IPS-18a (cell line): Measurements from ENCODE around the gene POU2F2.
A peak's percentile ranks its signal among the peaks of the same experiment; 100 is the strongest.

ENCODE experiments used
- H3K27ac ChIP-seq: one replicate; pipeline ENCODE4 v1.5.1; 2013; ENCODE audit warnings: low read length
- H3K27me3 ChIP-seq: one replicate; pipeline ENCODE4 v1.6.1; 2013; ENCODE audit warnings: mild to moderate bottlenecking, low read length; ENCODE audit not compliant: control insufficient read depth, insufficient read depth
- H3K36me3 ChIP-seq: one replicate; pipeline ENCODE4 v1.6.1; 2013; ENCODE audit warnings: low read depth, low read length; ENCODE audit not compliant: control insufficient read depth
- H3K4me1 ChIP-seq: one replicate; pipeline ENCODE4 v1.6.1; 2013; ENCODE audit warnings: low read depth, low read length; ENCODE audit not compliant: control insufficient read depth
- H3K4me3 ChIP-seq: one replicate; pipeline ENCODE4 v1.5.1; 2013; ENCODE audit warnings: low read length
- H3K9ac ChIP-seq: one replicate; pipeline ENCODE4 v1.6.1; 2013; ENCODE audit warnings: mild to moderate bottlenecking, low read length, moderate library complexity
- H3K9me3 ChIP-seq: one replicate; pipeline ENCODE4 v1.6.1; 2013; ENCODE audit warnings: low read depth, low read length; ENCODE audit not compliant: control insufficient read depth

The POU2F2 gene

DNA sequence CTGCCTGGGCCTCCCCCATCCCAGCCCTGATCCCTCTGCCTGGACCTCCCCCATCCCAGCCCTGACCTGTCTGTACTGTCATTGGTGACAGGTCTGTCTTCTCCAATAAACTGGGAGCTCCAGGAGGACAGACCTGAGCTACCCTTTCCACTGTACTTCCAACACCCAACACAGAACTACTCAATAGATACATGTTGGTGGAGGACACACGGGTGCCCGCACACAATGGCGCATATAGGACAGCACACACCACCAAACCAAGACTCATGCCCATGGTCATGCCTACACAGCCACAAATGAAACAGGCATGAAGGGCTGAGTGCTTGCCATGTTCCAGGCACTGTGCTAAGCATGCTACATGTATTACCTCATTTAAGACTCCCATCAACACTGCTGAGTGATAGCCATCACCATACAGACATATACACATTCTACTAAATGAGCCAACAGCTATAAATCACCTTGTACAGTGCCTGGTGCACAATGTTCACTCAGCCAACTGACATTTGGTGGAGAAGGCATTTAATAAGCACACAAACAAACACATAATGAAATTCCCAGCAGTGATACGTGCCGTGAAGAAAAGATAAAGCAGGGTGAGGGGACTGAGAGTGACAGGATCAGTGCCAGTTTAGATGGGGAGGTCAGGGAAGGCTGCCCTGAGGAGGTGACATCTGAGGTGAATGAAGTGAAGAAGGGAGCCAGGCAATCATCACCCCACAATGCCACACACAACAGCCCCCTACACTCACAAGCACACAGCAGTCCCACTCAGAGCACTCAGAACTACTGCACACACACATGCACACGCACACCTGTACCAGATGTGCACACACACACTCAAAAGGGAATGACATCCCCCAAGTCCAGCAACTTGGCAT is 857 bp downstream of the POU2F2 start:
- Histone ChIP-seq H3K9me3 (no peaks in the 10 kb centered on the region), H3K9ac (no peak overlapping the region), H3K27me3 (peaks cover 28% of the 10 kb centered on the region), H3K36me3 (no peaks in the 10 kb centered on the region), H3K27ac (no peak overlapping the region), H3K4me3 (peak overlapping the region; percentile 61), H3K4me1 (peaks cover 10% of the 10 kb centered on the region)

- no peak overlapping the region for H3K4me3 ChIP-seq
- no peak overlapping the region for H3K9ac ChIP-seq
- peaks cover 28% of the 10 kb centered on the region for H3K27me3 ChIP-seq
- no peaks in the 10 kb centered on the region for H3K36me3 ChIP-seq
- H3K4me1 ChIP-seq = peaks cover 10% of the 10 kb centered on the region
- H3K9me3 ChIP-seq = no peaks in the 10 kb centered on the region
- no peak overlapping the region for H3K27ac ChIP-seq
These were observed 2.0 kb downstream of the POU2F2 start for GRCh38 chr19:42130254-42130573.

DNA sequence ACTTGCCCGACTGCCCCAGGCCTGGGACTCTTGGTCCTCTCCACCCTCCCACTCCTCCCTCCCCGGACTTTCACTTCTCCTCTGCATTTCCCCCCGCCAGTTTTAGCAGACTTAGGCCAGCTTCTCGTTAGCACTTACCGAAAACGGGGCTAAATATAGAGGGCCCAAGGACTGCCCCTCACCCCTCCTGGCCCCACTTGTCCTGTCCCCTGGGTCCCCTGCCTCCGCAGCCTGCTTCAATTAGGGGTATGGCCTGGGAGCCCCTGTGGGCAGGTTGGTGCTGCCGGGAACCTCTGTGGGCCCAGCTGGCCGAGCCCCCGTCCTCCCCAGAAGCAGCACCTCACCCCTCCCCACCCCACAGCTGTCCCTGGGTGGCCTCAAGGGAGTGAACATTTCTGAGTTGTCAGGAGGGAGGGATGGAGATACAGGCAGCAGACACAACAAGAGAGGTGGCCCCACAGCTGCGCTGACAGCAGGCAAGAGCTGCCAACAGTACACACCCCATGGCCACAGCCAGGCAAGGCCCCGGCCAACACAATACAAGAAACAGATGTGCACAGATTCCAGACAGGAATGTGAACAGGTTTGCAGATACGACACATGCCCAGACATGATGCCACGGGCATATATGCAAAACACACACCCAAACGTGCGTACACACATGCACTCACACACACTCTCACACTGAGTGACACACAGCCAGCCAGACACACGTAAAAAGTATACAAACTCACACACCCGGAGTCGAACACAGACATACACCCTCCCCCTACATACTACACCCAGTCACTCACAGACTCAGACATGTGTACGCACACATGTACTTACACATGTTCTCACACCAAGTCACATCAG is 2.6 kb downstream of the POU2F2 start:
- Histone ChIP-seq H3K9ac (no peak overlapping the region), H3K27me3 (peaks cover 28% of the 10 kb centered on the region), H3K9me3 (no peaks in the 10 kb centered on the region), H3K4me3 (no peak overlapping the region), H3K36me3 (no peaks in the 10 kb centered on the region), H3K4me1 (peaks cover 10% of the 10 kb centered on the region), H3K27ac (no peak overlapping the region)

- Histone ChIP-seq H3K4me1 (peaks cover 3% of the 10 kb centered on the region), H3K36me3 (no peaks in the 10 kb centered on the region), H3K9me3 (no peaks in the 10 kb centered on the region), H3K27ac (no peak overlapping the region), H3K27me3 (peaks cover 2% of the 10 kb centered on the region), H3K4me3 (no peak overlapping the region), H3K9ac (no peak overlapping the region)
These were observed 5.7 kb downstream of the POU2F2 start for GRCh38 chr19:42126574-42126973.

GRCh38 chr19:42125536-42125935 is 6.7 kb downstream of the POU2F2 start:
- H3K9me3 ChIP-seq = no peaks in the 10 kb centered on the region
- H3K4me1 ChIP-seq = peaks cover 3% of the 10 kb centered on the region
- no peaks in the 10 kb centered on the region for H3K36me3 ChIP-seq
- no peak overlapping the region for H3K9ac ChIP-seq
- no peak overlapping the region for H3K27ac ChIP-seq
- no peaks in the 10 kb centered on the region for H3K27me3 ChIP-seq
- no peak overlapping the region for H3K4me3 ChIP-seq

- no peaks in the 10 kb centered on the region for H3K27me3 ChIP-seq
These were observed 7.8 kb downstream of the POU2F2 start for GRCh38 chr19:42124386-42124901.

GRCh38 chr19:42123765-42124164 is 8.5 kb downstream of the POU2F2 start:
- H3K4me3 ChIP-seq = no peak overlapping the region
- no peak overlapping the region for H3K9ac ChIP-seq
- no peak overlapping the region for H3K27ac ChIP-seq
- no peaks in the 10 kb centered on the region for H3K9me3 ChIP-seq
- H3K4me1 ChIP-seq = peaks cover 3% of the 10 kb centered on the region
- no peaks in the 10 kb centered on the region for H3K27me3 ChIP-seq
- H3K36me3 ChIP-seq = no peaks in the 10 kb centered on the region

More at GRCh38 chr19:42124386-42124901, 7.8 kb downstream of the POU2F2 start:
- Histone ChIP-seq H3K27ac (no peak overlapping the region), H3K36me3 (no peaks in the 10 kb centered on the region), H3K4me3 (no peak overlapping the region), H3K9ac (no peak overlapping the region), H3K9me3 (no peaks in the 10 kb centered on the region), H3K4me1 (peaks cover 3% of the 10 kb centered on the region)

- Histone ChIP-seq H3K9ac (no peak overlapping the region), H3K4me1 (peaks cover 3% of the 10 kb centered on the region), H3K4me3 (no peak overlapping the region), H3K27ac (no peak overlapping the region), H3K36me3 (no peaks in the 10 kb centered on the region), H3K9me3 (no peaks in the 10 kb centered on the region), H3K27me3 (no peaks in the 10 kb centered on the region)
These were observed 9.3 kb downstream of the POU2F2 start for GRCh38 chr19:42122691-42123607.

GRCh38 chr19:42121656-42122069 is 10.6 kb downstream of the POU2F2 start:
- Histone ChIP-seq H3K36me3 (no peaks in the 10 kb centered on the region), H3K4me1 (peaks cover 3% of the 10 kb centered on the region), H3K27ac (no peak overlapping the region), H3K9me3 (no peaks in the 10 kb centered on the region), H3K27me3 (no peaks in the 10 kb centered on the region), H3K4me3 (no peak overlapping the region), H3K9ac (no peak overlapping the region)

DNA sequence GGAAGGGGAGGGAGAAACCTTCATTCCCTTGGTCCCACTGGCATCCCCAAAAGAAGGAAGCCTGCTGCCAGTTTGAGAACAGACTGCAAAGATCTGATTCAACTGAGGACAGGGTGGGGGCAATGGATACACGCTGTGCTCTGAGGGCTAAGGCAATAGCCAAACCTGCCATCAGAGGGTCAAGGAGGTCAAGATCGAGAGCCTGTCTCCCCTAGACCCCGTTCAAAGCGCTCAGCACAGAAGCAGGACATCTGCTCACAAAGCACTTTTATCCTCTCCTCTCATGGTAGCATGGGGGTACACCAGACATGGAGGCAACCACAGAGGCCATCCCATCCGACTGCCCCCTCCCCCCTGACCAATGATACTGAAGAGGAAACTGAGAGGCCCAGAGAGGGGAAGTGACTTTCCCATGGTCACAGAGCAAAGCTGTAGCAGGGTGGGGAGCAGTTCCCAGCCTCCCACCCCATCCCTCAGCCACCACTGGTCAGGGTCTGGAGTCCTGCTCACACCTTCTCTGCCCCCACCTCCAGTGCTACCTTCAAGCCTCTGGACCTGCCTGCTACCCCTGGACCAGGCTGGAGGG is 11.1 kb downstream of the POU2F2 start:
- no peak overlapping the region for H3K27ac ChIP-seq
- H3K4me3 ChIP-seq = no peak overlapping the region
- H3K9ac ChIP-seq = no peak overlapping the region
- H3K4me1 ChIP-seq = peaks cover 3% of the 10 kb centered on the region
- H3K9me3 ChIP-seq = no peaks in the 10 kb centered on the region
- H3K27me3 ChIP-seq = no peaks in the 10 kb centered on the region
- H3K36me3 ChIP-seq = no peaks in the 10 kb centered on the region
